ENCODE measurements around the gene ASAP2.

ASAP2 gene

GRCh38 chr2:9280224-9280623 lies 73.6 kb downstream of the ASAP2 start:
- peak; percentile 89 for DNase-seq

- DNase-seq: no peak
These were observed 74.5 kb downstream of the ASAP2 start for GRCh38 chr2:9281145-9281544.

GRCh38 chr2:9282128-9283112 lies 75.8 kb downstream of the ASAP2 start:
- no peak for DNase-seq

GRCh38 chr2:9284521-9285297 lies 78.1 kb downstream of the ASAP2 start:
- DNase-seq: no peak

GRCh38 chr2:9285385-9285920 lies 78.8 kb downstream of the ASAP2 start:
- DNase-seq: no peak

- DNase-seq: no peak
These were observed 79.3 kb downstream of the ASAP2 start for GRCh38 chr2:9285921-9286320.

- no peak for DNase-seq
These were observed 80.2 kb downstream of the ASAP2 start for GRCh38 chr2:9286554-9287399.

GRCh38 chr2:9287400-9288045 lies 80.9 kb downstream of the ASAP2 start:
- no peak for DNase-seq

GRCh38 chr2:9288233-9288632 lies 81.6 kb downstream of the ASAP2 start:
- DNase-seq: no peak

- no peak for DNase-seq
These were observed 82.2 kb downstream of the ASAP2 start for GRCh38 chr2:9288681-9289338.

- no peak for DNase-seq
These were observed 84.7 kb downstream of the ASAP2 start for GRCh38 chr2:9291331-9291730.

- DNase-seq: no peak
These were observed 85.3 kb downstream of the ASAP2 start for GRCh38 chr2:9291866-9292265.

GRCh38 chr2:9292426-9292825 lies 85.8 kb downstream of the ASAP2 start:
- no peak for DNase-seq

GRCh38 chr2:9294764-9295163 lies 88.2 kb downstream of the ASAP2 start:
- no peak for DNase-seq

GRCh38 chr2:9296559-9296958 lies 89.9 kb downstream of the ASAP2 start:
- DNase-seq: no peak

- no peak for DNase-seq
These were observed 90.5 kb downstream of the ASAP2 start for GRCh38 chr2:9297156-9297555.

- no peak for DNase-seq
These were observed 91.2 kb downstream of the ASAP2 start for GRCh38 chr2:9297807-9298206.

GRCh38 chr2:9298583-9298982 lies 92.0 kb downstream of the ASAP2 start:
- no peak for DNase-seq

- no peak for DNase-seq
These were observed 92.8 kb downstream of the ASAP2 start for GRCh38 chr2:9299161-9300100.

- DNase-seq: peak; percentile 43
These were observed 93.6 kb downstream of the ASAP2 start for GRCh38 chr2:9300214-9300613.
